HCEC 1CT (cell line): ENCODE data around the gene KCNS1.
"Not testable (repeated sequence)": the region's sequence is repeated elsewhere in the genome, so short reads cannot be mapped to it uniquely, and the experiment has no call there.

ENCODE experiments used
- DNase-seq: peaks from one replicate; pipeline ENCODE4 v3.0.0-alpha.2; 2017

The KCNS1 gene, protein sequence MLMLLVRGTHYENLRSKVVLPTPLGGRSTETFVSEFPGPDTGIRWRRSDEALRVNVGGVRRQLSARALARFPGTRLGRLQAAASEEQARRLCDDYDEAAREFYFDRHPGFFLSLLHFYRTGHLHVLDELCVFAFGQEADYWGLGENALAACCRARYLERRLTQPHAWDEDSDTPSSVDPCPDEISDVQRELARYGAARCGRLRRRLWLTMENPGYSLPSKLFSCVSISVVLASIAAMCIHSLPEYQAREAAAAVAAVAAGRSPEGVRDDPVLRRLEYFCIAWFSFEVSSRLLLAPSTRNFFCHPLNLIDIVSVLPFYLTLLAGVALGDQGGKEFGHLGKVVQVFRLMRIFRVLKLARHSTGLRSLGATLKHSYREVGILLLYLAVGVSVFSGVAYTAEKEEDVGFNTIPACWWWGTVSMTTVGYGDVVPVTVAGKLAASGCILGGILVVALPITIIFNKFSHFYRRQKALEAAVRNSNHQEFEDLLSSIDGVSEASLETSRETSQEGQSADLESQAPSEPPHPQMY

DNA sequence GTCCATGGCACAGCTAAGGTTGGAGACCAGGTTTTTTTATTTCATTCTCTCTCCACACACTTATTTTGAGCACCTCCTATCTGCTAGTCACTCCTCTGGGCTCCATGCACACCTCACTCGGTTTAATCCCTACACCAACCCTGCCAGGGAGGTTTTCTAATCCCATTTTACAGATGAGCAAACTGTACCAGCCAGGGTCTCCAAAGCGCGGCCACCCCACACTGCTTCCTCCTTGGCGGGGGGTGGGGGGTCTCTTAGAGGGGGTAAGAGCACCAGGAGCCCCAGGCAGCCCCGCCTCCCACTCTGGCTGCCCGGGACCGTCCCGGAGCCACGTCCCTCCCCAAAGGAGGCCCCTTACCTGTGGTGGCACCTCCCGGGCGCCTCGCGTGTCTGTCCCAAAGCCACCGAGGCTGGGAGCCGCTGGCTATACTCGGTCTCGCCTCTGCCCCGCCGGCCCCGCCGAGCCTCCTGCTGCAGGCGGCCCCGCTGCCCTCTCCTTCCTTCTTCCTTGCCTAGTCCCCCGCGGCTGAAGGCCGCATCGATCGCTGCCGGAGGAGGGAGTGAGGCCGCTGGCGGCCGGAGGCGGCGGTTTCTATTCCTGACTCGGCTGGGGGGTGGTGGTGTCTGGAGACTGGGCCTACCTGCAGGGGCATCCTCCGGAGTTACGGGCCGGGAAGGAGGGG is at the start of gene KCNS1:
TSS of gene KCNS1 (minus strand) at position 565 of the 683 bp plus-strand sequence. CDS start 1,891 bp downstream, outside the sequence.
- DNase-seq, result no peak

DNA sequence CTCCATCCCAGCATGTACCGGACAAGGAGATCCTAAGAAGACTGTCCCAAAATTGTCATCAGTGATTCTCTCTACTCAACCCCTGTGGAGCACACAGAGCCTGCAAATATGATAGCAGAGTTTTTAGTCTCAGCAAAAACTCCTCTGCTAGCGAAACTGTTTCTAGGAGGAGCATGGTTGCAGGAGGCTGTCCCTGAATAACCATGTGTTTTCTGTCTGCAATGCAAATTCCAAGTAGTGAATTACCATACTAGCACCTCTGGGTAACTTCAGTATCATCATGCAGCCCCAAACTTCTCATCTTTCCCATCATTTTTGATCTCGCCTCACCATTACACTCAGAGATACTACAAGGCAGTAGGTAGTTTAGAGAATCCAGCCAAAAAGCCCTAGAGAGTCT is 48.1 kb upstream of the KCNS1 start:
- DNase-seq, result no peak

DNA sequence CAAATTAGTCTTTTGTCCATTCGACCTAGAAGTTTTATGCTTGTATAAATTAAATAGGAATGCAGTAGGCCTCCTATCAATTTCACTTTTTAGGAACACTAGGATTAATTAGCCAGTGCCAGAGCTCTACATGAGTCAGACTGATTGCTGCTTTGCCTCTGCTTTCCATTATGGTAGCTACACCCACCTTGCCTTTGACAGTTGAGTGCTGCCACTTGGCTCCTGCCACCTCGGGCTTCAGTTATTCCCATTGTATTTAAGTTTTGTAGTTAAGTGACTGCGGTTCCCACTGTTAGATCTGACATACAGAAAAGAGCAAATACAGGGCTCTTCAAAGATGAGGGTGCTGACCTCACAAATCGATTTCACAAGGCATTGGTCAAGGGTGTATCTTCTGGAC is 39.9 kb upstream of the KCNS1 start:
- no peak for DNase-seq

DNA sequence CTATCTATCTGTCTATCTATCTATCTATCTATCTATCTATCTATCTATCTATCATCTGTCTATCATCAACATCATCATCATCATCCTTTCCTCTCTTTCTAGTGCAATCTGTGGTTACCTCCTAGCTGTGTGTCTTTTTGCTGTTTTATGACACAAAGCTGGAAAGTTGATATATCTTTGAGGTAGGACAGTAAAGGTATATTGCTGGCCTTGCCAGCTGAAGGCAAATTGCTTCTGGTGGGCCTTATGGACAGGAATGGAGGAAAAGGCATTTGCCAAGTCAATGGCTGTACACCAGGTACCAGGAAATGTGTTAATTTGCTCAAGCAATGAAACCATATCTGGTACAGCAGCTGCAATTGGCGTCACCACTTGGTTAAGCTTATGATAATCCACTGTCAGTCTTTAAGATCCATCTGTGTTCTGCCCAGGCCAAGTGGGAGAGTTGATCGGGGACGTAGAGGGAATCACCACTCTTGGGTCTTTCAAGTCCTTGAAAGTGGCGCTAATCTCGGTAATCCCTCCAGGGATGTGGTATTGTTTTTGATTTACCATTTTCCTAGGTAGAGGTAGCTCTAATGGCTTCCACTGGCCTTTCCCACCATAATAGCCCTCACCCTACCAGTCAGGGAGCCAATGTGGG is 38.9 kb upstream of the KCNS1 start:
- DNase-seq, result not testable (repeated sequence)

DNA sequence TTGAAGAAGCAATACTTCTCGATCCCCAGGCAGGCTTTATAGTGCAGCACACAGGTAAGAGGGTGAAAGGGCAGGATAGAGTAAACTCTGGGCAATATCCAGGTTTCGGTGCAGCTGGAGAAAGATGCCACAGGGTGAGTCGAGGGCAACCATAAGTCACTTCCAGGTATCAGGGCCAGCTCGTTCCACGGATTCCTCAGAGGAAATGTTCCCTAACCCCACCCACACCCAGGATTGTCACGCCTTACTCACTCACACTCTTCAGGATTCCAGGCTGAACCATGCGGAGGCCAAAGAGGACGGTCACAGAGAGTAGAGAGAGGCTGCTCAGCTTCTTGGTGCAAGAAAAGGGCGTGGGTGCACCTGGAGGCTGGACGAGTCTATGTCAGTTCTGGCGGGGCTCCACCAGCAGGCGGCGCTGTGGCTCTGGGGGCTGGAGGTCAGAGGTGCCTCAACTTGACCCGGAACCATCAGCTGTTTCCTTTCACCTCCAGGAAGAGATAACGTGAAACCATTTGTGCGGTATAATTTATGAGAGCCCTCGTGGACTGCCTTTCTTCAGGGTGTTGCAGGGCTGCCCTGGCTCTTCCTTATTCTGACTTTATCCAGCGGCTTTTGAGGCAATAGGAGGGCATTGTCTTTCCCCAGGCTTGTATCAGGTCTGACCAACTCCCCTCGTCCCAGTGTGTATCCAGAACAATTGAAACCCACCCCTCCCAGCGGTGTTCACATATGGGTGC is 37.8 kb upstream of the KCNS1 start:
- no peak for DNase-seq

DNA sequence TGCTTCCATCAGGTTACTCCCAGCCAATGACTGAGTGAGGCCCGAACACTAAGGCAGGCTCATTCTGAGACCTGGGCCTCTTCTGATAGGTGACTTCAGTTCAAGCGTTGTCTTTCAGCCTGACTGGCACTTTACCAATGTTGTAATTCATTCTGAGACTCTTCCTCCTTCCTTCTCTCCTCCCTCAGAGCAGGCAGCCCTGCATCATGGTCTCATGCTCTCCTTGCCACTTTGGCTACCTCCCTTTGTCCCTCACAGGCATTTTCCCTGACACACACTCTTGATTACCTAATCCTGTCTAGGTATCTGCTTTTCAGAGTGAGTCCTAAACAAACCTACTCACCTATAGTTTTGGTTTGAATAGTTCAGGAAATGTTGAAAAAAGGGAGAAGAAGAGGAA is 36.0 kb upstream of the KCNS1 start:
- no peak for DNase-seq

DNA sequence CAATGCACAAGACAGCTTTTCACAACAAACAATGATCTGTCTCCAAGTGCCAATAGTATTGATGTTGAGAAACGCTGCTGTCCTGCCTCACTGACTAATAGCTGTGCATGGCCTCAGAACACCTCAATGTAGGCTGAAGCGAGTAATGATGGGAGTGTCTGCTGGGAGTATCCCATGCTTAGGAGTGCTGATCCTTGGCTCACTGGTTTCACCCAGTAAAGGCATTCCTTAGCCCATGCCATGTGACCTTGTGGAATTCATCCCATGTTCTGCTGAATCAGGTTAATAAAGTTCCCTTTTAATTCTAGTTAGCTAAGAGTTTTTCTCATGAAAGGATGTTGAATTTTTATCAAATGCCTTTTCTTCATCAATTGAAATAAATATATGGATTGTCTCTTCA is 27.2 kb upstream of the KCNS1 start:
- no peak for DNase-seq

DNA sequence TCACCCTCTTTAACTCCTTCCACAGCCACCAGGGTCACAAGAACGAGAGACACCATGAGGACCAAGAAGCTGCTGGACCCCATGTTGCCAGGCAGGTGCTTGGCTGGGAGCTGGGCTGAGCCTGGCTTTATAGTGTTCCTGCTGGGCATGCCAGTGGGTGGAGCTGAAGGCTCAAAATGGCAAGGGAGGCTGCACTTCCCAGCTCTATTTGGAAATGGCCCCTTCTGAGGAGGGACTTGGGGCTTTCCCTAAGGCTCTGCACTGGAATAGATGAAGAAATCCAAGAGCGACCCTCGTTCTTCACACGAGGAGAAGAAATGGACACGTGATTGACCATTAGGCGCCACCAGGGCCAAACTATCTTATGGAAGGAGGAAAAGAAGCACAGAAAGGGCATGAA is 23.4 kb upstream of the KCNS1 start, which contains the start of gene WFDC12:
TSS of gene WFDC12 (minus strand) at position 101 of the 400 bp plus-strand sequence. CDS start at position 83, 18 bp downstream.
- no peak for DNase-seq

DNA sequence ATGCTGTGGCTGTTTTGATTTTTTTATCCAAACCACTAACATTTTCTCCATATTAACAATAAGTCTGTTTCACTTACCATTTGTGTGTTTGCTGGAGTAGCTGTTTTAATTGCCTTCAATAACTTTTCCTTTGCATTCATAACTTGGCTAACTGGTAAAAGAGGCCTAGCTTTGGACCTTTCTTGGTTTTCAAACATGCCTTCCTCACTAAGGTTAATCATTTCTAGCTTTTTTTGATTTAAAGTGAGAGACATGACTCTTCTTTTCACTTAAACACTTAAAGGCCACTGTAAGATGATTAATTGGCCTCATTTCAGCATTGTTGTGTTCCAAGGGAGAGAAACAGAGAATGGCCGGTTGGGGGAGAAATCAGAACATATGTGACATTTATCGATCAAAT is 20.5 kb upstream of the KCNS1 start:
- DNase-seq, result no peak

DNA sequence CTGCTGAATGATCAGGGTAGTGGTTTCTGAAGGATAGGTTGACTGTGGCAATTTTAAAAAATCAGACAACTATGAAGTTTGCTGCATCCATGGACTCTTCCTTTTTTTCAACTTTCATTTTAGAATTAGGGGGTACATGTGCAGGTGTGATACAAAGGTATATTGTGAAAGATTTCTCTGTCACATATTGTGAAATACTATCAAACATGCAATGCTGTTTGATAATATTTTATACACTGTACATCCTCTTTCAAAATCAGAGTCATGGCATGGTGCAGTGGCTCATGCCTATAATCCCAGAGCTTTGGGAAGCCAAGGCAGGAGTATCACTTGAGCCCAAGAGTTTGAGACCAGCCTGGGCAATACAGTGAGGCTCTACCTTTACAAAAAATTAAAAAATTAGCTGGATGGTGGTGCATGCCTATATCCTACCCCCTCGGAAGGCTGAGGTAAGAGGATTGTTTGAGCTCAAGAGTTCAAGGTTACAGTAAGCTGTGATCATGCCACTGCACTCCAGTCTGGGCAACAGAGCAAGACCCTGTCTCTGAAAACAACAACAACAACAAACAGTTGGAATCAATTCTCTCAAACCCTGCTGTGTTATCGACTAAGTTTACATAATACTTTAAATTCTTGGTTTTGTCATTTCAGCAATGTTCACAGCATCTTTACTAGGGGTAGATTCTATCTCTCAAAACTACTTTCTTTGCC is 18.8 kb upstream of the KCNS1 start:
- DNase-seq, result no peak

DNA sequence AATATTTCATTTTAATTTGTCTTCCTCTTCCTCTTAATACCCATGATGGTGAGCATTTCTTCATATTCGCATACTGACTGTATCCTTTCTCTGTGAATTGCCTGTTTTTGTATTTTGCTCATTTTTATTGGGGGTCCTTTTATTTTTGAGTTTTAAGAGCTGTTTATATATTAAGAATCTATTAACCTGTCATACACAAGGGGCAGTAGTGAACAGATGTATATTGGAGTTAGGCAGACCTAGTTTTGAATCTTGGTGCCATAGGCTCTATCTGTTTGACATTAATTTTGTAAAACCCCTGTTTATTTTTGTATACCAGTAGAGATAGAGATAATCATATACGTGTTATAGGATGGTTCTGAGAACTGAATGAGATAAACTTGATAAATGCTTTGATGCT is 17.1 kb upstream of the KCNS1 start:
- DNase-seq, result no peak

DNA sequence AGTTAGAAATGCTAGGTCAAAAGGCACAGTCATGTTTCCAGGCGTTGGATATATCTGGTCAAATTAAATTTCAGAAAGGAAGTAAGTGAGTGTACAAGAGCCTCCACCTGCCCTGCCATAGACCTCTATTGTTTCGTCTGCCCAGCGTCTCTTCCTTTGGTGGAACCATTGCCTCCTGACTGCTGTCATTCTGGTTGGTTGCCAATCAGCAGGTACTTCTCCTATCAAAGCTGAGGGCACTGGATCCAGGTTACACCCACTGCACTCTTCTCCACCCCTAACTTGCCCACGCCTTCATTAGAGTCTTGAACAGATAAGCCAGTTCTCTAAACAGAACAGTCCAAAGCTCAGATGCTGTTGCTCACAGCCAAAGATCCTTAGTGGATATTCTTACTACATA is 16.7 kb upstream of the KCNS1 start:
- no peak for DNase-seq

DNA sequence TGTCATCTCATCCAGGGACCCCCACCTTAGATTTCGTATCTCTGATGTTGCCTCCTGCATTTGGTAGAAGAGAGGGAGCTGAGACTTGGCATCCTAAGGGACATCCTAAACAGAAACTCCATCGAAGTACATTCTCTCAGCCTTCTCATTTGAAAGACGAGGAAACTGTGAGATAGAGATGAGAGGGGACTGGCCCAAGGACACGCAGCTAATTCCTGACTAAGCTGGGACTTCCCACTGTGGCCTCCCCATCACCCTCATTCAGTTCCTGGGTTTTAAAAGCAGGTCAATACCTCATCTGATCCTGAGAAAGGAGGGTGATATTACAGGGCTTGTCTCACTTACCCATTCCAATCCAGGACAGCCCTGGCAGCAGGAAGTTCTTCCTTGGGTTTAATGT is 14.9 kb upstream of the KCNS1 start:
- no peak for DNase-seq

DNA sequence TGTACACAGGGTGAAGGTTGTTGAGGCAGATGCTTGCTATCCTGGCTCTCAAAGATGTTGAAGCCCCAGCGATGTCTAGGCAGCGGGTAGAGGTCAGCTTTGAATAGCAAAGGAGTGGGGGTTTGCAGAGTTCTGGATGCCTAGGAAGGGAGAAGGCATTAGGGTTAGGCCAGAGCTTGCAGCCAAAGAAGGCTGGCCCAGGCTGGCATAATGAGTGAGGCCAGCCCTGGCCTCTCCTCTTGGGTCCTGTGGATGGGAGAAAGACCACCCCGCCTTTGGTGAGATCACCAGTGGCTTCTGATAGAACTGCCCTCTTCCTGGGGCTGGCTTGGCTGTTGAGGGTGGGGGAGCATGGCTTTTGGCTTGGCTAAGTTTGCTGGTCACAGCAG is 14.5 kb upstream of the KCNS1 start:
- no peak for DNase-seq

DNA sequence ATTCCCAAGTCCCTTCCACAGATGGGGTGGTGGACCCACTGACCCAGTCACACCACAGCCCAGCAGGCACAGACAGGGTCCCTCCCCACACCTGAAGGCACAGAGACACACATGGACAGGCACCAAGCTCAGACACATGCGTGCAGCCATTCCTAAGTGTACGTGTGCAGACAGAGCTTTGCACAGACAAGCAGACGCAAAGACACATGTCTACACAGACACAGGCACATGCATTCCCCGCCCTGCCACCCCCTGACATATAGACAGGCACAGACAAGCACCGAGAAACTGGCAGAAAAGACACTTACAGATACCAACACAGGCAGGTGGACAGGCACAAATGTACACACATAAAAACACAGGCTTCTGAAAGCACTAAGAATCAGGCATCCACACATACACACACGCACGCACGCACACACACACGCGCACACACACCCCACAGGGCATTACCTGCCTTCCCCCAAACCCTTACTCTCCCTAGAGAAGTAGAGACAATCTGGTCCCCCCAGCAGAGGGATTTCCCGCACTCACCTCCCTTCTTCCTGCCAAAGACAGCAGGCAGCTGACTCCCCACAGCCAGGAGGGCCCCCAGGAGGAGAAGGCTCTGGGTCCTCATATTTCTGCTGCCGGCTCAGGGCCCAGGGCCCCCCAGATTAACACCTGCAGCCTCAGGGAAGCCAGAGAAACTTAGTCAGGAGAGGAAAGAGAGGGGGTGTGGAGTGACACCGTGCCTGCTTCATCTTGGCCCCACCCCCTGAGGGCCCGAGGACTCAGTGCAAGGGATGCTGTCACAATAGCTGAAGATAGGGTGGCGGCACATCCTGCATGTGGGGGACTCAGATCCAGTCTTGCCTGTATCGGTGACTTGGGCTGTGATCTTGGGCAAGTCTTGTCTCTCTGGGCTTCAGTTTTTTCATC is 13.8 kb upstream of the KCNS1 start, which contains the start of gene WFDC5:
TSS of gene WFDC5 (minus strand) at position 710 of the 921 bp plus-strand sequence. CDS start at position 619, 91 bp downstream.
- no peak for DNase-seq

DNA sequence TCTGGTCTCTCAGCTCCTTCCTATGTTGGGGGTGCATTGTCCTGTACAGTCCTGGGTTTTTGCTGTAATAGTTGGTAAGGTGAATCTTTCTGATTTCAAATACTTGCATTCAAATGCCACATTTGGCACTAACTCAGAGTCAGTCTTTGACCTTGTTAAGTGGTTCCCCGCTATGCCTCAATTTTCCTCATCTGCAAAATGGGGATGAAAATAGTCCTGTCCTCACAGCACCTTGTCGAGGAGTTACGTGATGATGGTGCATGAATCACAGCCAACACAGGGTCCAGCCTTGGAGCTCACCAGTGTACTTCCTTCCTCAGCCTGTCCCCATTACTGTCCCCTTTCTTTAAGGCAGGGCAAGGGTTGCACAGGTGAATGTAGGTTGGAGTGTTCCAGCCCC is 12.9 kb upstream of the KCNS1 start:
- no peak for DNase-seq

DNA sequence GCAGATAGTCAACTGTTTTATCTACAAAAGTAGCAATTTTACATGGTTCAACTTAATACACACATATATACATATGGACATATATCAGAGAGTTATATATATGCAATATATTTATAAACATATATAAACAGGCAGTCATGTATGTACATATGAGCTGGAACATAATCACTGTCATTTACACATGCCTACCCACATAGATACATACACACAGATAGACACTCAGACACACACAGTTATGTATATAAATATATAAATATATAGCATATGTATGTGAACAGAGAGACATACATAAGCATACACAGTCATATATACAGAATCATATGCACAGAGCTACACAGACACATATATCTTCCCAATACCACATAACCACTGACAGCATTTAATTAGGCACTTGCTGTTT is 11.8 kb upstream of the KCNS1 start:
- no peak for DNase-seq

DNA sequence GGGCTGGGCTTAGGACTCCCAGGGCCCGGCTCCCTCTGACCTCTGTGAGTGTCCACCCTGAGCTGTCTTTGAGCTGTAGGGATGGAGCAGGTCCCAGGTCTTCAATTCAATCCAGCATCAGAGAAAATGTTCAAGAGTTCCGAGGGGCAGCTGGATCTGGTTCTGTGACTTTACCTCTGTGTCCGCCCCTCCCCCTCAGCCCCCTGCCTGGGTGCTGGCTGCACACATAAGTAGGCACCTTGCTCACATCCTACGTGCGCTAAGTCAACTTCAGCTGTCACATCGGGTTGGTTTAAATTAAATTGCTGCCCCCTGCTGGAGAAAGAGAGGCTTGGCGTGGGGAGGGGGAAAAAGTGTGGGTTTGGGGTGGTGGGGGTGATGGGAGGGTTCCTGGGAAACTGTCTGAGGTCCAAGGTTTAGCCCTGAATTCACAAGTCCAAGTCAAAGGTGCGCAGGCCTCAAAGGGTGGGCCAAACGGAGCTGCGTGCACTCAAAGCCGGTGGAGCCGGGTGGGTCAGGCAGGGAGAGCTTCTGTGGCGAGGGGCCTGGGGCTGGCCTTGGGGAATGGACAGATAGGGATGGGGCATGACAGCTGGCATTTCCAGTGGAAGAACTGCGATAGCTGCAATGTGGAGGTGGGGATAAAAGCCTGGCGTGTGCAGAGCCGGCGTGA is 11.0 kb upstream of the KCNS1 start:
- no peak for DNase-seq

DNA sequence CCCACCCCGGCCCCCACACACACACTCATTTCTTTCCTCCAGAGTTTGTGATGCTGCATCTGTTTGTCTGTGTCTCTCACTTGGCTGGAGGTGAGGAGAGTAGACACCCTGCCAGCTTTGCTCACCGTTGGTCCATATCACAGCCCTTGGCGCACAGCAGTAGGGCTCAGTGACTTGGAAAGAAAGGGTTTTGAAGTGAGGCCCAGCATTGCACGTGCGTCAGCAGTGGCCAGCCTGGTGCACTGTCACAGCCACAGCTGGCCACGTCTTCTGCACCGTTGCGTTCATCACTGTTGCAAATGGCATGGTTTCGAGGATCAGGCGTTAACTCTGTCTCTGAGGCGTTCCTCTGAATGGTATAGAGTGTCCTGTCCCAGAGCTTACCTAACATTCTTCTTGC is 10.4 kb upstream of the KCNS1 start:
- DNase-seq, result no peak

DNA sequence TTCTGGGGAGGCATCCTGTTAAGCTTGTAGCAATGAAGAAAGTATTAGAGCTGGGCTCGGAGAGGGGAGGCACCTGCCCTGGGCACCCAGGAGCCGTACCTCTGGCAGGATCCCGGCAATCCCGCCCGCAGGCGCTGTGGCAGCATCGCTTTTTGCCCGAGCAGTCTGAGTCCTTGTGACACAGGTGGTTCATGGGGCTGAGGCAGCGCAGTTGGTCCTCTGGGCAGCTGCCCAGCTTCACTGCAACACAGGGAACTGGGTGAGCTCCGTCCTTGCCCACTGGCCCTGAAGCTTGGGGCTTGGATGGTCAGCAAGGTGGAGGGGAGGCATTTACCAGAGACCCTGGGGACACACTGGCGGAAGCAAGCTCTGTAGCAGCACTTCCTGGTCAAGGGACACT is 9.4 kb upstream of the KCNS1 start:
- no peak for DNase-seq
